ENCODE measurements around the gene MTREX.

DNA sequence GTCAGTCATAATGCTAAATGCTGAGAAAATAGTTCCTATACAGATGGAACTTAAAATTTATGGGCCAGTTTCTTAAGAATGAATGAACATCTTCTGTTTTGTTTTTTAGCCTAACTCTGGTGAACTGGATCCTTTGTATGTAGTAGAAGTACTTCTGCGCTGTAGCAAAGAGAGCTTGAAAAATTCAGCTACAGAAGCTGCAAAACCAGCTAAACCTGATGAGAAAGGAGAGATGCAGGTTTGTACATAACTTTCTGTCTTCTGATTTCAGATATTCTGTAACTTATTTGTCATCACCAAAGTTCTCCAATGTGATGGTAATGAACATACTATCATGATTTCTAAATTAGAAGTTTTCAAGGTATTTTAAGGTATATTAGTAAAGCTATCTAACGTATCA lies 80.1 kb downstream of the MTREX start:
- TF ChIP-seq, protein P1, sequence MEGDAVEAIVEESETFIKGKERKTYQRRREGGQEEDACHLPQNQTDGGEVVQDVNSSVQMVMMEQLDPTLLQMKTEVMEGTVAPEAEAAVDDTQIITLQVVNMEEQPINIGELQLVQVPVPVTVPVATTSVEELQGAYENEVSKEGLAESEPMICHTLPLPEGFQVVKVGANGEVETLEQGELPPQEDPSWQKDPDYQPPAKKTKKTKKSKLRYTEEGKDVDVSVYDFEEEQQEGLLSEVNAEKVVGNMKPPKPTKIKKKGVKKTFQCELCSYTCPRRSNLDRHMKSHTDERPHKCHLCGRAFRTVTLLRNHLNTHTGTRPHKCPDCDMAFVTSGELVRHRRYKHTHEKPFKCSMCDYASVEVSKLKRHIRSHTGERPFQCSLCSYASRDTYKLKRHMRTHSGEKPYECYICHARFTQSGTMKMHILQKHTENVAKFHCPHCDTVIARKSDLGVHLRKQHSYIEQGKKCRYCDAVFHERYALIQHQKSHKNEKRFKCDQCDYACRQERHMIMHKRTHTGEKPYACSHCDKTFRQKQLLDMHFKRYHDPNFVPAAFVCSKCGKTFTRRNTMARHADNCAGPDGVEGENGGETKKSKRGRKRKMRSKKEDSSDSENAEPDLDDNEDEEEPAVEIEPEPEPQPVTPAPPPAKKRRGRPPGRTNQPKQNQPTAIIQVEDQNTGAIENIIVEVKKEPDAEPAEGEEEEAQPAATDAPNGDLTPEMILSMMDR (IDR thresholded peaks at IDR 0.05): no peak
- no peak for TF ChIP-seq POLR2A (IDR thresholded peaks at IDR 0.05)

Measured in tibial nerve (tissue), 3 donors.